SK-N-MC (cell line): Measurements from ENCODE around the gene USP3.

ENCODE experiments used
- EZH2 ChIP-seq: fragments of 200-600 bp; sonication (generic); IDR thresholded peaks from one replicate; pipeline ENCODE4 v1.6.1; 2017; ENCODE audit warnings: antibody characterized with exemption
- FOXP2 ChIP-seq: optimal IDR thresholded peaks from 2 replicates; pipeline ENCODE3; 2011; ENCODE audit warnings: mild to moderate bottlenecking, moderate library complexity; ENCODE audit not compliant: insufficient read depth; ENCODE audit errors: extremely low read length, control extremely low read depth
- POLR2AphosphoS5 ChIP-seq: IDR thresholded peaks from 2 replicates; pipeline ENCODE4 v1.6.1; 2012; ENCODE audit warnings: mild to moderate bottlenecking, low read depth, low read length, borderline replicate concordance

DNA sequence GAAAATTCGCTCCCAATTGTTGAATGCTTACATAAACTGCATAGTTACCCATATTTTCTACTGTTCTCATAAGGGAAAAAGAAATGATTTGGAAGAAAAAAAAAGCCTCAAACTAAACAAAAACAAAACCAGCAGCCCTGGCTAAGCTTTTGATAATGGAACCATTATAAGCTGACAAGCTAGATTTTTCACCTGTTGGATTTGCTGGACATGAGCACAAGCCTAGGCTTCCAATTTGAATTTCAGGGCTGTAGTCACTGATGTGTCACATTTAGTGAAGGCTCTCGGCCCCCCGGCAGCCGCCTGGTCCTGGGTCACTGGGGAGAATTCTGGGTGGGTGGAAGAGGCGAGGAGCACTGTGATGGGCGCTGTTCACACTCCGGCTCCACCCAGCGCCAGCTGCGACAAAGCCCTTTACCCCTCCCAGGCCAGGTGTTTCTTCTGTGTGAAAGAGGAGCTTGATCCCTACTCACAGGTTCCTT is 97.4 kb downstream of the USP3 start:
- TF ChIP-seq EZH2 (no peak), FOXP2 (no peak), POLR2AphosphoS5 (no peak)
